C4-2B (cell line): ENCODE data around the gene GALNT16.

Experiments
- CTCF ChIP-seq: fragments of 450-650 bp; conservative IDR thresholded peaks from 2 replicates; pipeline ENCODE4 v1.5.1; 2017; ENCODE audit warnings: mild to moderate bottlenecking
- ZFX ChIP-seq: fragments of 450-650 bp; IDR thresholded peaks from 2 replicates; pipeline ENCODE4 v1.6.1; 2017

GRCh38 chr14:69405762-69406161 lies 145.8 kb downstream of the GALNT16 start:
- TF ChIP-seq CTCF (no peak), ZFX (no peak)
